ENCODE measurements around the gene KRT222.

DNA sequence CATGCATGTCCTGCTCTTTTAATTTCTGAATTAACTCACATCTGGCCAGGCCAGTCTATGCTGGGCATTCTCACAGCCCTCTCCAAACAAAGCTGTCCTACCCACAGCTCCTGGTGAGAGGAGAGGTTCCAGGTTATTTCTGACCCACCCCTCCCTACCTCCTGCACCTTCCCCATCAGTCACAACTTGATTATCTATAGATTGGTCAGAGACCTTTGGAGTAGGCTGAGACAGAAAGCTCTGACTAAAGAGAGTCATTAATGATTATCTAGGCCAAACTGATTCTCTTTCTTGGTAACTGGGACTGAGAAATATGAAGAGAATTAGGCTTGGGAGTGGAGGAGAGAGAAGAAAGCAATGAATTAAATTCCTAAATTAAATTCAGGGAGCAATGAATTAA is 1.4 kb upstream of the KRT222 start:
- TF ChIP-seq, protein P1, sequence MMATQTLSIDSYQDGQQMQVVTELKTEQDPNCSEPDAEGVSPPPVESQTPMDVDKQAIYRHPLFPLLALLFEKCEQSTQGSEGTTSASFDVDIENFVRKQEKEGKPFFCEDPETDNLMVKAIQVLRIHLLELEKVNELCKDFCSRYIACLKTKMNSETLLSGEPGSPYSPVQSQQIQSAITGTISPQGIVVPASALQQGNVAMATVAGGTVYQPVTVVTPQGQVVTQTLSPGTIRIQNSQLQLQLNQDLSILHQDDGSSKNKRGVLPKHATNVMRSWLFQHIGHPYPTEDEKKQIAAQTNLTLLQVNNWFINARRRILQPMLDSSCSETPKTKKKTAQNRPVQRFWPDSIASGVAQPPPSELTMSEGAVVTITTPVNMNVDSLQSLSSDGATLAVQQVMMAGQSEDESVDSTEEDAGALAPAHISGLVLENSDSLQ (IDR thresholded peaks at IDR 0.05) = no peak
- TF ChIP-seq FOXM1 (IDR thresholded peaks at IDR 0.05; ENCODE audit: borderline replicate concordance) (no peak), HDGF (IDR thresholded peaks at IDR 0.05; ENCODE audit: borderline replicate concordance) (no peak), CTBP1 (IDR thresholded peaks at IDR 0.05; ENCODE audit: borderline replicate concordance) (no peak), ELF4 (IDR thresholded peaks at IDR 0.05) (no peak), NFRKB (IDR thresholded peaks at IDR 0.05) (no peak), FOXA1 (IDR thresholded peaks at IDR 0.05) (no peak), TARDBP (IDR thresholded peaks at IDR 0.05) (no peak), L3MBTL2 (conservative IDR thresholded peaks at IDR 0.05) (no peak), BHLHE40 (IDR thresholded peaks at IDR 0.05; ENCODE audit: borderline replicate concordance) (no peak), SP1 (IDR thresholded peaks at IDR 0.05) (no peak), LEF1 (IDR thresholded peaks at IDR 0.05; ENCODE audit: borderline replicate concordance) (no peak)
